ENCODE data around the gene ABHD16A.
A peak's percentile ranks its signal among the peaks of the same experiment; 100 is the strongest.

ABHD16A gene

GRCh38 chr6:31689249-31690110 lies 13.6 kb downstream of the ABHD16A start:
- DNase-seq (ENCODE audit: low spot score): no peak

GRCh38 chr6:31687860-31688693 lies 15.0 kb downstream of the ABHD16A start:
- no peak for DNase-seq (ENCODE audit: low spot score)

GRCh38 chr6:31687321-31687720 lies 15.8 kb downstream of the ABHD16A start:
- DNase-seq (ENCODE audit: low spot score): no peak

GRCh38 chr6:31686483-31686882 lies 16.6 kb downstream of the ABHD16A start:
- no peak for DNase-seq (ENCODE audit: low spot score)

- DNase-seq (ENCODE audit: low spot score): no peak
Measured at GRCh38 chr6:31683591-31683990, 19.5 kb downstream of the ABHD16A start.

GRCh38 chr6:31681135-31681671 lies 21.9 kb downstream of the ABHD16A start:
- DNase-seq (ENCODE audit: low spot score): peak; percentile 69

GRCh38 chr6:31680226-31681134 lies 22.6 kb downstream of the ABHD16A start, which contains the start of gene LY6G5C:
Gene LY6G5C, minus strand, starts transcription at chr6:31681067. Its CDS starts 694 bp downstream, at chr6:31680373.
- peak; percentile 91 for DNase-seq (ENCODE audit: low spot score)

- no peak for DNase-seq (ENCODE audit: low spot score)
Measured at GRCh38 chr6:31677955-31678354, 25.2 kb downstream of the ABHD16A start.

GRCh38 chr6:31676904-31677303 lies 26.2 kb downstream of the ABHD16A start:
- DNase-seq (ENCODE audit: low spot score): no peak

- DNase-seq (ENCODE audit: low spot score): no peak
Measured at GRCh38 chr6:31676322-31676903, 26.7 kb downstream of the ABHD16A start.

GRCh38 chr6:31669676-31670075 lies 33.4 kb downstream of the ABHD16A start, which contains the start of gene LY6G5B:
Gene LY6G5B, plus strand, starts transcription at chr6:31669976. Its CDS starts 975 bp downstream, at chr6:31670951.
- no peak for DNase-seq (ENCODE audit: low spot score)

- peak; percentile 32 for DNase-seq (ENCODE audit: low spot score)
Measured at GRCh38 chr6:31666337-31666965, 36.7 kb downstream of the ABHD16A start.

GRCh38 chr6:31665501-31666336 lies 37.4 kb downstream of the ABHD16A start, which contains the start of gene CSNK2B:
Gene CSNK2B, plus strand, starts transcription at chr6:31666080. Its CDS starts 752 bp downstream, at chr6:31666832.
- DNase-seq (ENCODE audit: low spot score): peak; percentile 97

GRCh38 chr6:31664790-31665500 lies 38.2 kb downstream of the ABHD16A start, which contains the start of gene GPANK1:
Gene GPANK1, minus strand, starts transcription at chr6:31664997. Its CDS starts 519 bp downstream, at chr6:31664478.
- DNase-seq (ENCODE audit: low spot score): peak; percentile 83

- DNase-seq (ENCODE audit: low spot score): peak; percentile 73
Measured at GRCh38 chr6:31663961-31664789, 38.9 kb downstream of the ABHD16A start.

- no peak for DNase-seq (ENCODE audit: low spot score)
Measured at GRCh38 chr6:31663126-31663960, 39.8 kb downstream of the ABHD16A start.
